ENCODE data around the gene MCOLN1.
A peak's percentile ranks its signal among the peaks of the same experiment; 100 is the strongest.
"Not testable (repeated sequence)": the region's sequence is repeated elsewhere in the genome, so short reads cannot be mapped to it uniquely, and the experiment has no call there.

Gene MCOLN1

GRCh38 chr19:7544626-7545025 lies 22.2 kb downstream of the MCOLN1 start:
- DNase-seq, result no peak

- no peak for DNase-seq
Measured at GRCh38 chr19:7545300-7545699, 22.9 kb downstream of the MCOLN1 start.

GRCh38 chr19:7545904-7546303 lies 23.5 kb downstream of the MCOLN1 start:
- DNase-seq, result no peak

GRCh38 chr19:7547159-7547558 lies 24.7 kb downstream of the MCOLN1 start:
- DNase-seq, result no peak

- DNase-seq, result no peak
Measured at GRCh38 chr19:7549429-7550148, 27.2 kb downstream of the MCOLN1 start.

GRCh38 chr19:7550169-7550770 lies 27.8 kb downstream of the MCOLN1 start:
- DNase-seq, result no peak

- peak; percentile 65 for DNase-seq
Measured at GRCh38 chr19:7550987-7551761, 28.8 kb downstream of the MCOLN1 start.

- no peak for DNase-seq
Measured at GRCh38 chr19:7552781-7553180, 30.4 kb downstream of the MCOLN1 start.

- no peak for DNase-seq
Measured at GRCh38 chr19:7554565-7554964, 32.1 kb downstream of the MCOLN1 start.

GRCh38 chr19:7554990-7555864 lies 32.8 kb downstream of the MCOLN1 start:
- peak; percentile 77 for DNase-seq

- DNase-seq, result no peak
Measured at GRCh38 chr19:7556696-7557315, 34.4 kb downstream of the MCOLN1 start.

GRCh38 chr19:7558667-7559066 lies 36.2 kb downstream of the MCOLN1 start:
- no peak for DNase-seq

- no peak for DNase-seq
Measured at GRCh38 chr19:7559102-7559501, 36.7 kb downstream of the MCOLN1 start.

- no peak for DNase-seq
Measured at GRCh38 chr19:7560255-7560654, 37.8 kb downstream of the MCOLN1 start.

- no peak for DNase-seq
Measured at GRCh38 chr19:7561325-7561724, 38.9 kb downstream of the MCOLN1 start.

GRCh38 chr19:7562646-7563393 lies 40.4 kb downstream of the MCOLN1 start:
- no peak for DNase-seq

- DNase-seq, result no peak
Measured at GRCh38 chr19:7564866-7565265, 42.4 kb downstream of the MCOLN1 start.

GRCh38 chr19:7565332-7565731 lies 42.9 kb downstream of the MCOLN1 start:
- DNase-seq, result no peak

GRCh38 chr19:7570761-7571160 lies 48.3 kb downstream of the MCOLN1 start:
- DNase-seq, result no peak

GRCh38 chr19:7575434-7576040 lies 53.1 kb downstream of the MCOLN1 start:
- DNase-seq, result no peak

- DNase-seq, result not testable (repeated sequence)
Measured at GRCh38 chr19:7577422-7577821, 55.0 kb downstream of the MCOLN1 start.
